Muscle layer of colon (tissue), 2 donors: ENCODE data around the gene TMEM132C.

ENCODE experiments used
- H3K27ac ChIP-seq: one replicate; pipeline ENCODE4 v1.7.0; 2013; ENCODE audit warnings: low read depth, mild to moderate bottlenecking, low read length, moderate library complexity
- H3K27me3 ChIP-seq, 2 donors: one replicate each; pipeline ENCODE4 v1.7.0; 2013; ENCODE audit warnings: low read length in 2 of 2, mild to moderate bottlenecking in 2 of 2; ENCODE audit not compliant: insufficient read depth in 2 of 2, control insufficient read depth in 1 of 2
- H3K36me3 ChIP-seq: one replicate; pipeline ENCODE4 v1.7.0; 2013; ENCODE audit warnings: mild to moderate bottlenecking, low read length; ENCODE audit not compliant: insufficient read depth
- H3K4me1 ChIP-seq: one replicate; pipeline ENCODE4 v1.7.0; 2013; ENCODE audit warnings: mild to moderate bottlenecking, low read length; ENCODE audit not compliant: insufficient read depth
- H3K4me3 ChIP-seq, 2 donors: one replicate each; pipeline ENCODE4 v1.7.0; 2013; ENCODE audit warnings: low read length in 2 of 2, low read depth in 1 of 2, mild to moderate bottlenecking in 1 of 2, moderate library complexity in 1 of 2
- H3K9ac ChIP-seq: one replicate; pipeline ENCODE4 v1.7.0; 2013; ENCODE audit warnings: low read length
- H3K9me3 ChIP-seq: one replicate; pipeline ENCODE4 v1.7.0; 2013; ENCODE audit warnings: mild to moderate bottlenecking, low read length
- donor health status: abdominal sarcoma.
- donor health status: Adenocarcinoma of cecum.

The TMEM132C gene

DNA sequence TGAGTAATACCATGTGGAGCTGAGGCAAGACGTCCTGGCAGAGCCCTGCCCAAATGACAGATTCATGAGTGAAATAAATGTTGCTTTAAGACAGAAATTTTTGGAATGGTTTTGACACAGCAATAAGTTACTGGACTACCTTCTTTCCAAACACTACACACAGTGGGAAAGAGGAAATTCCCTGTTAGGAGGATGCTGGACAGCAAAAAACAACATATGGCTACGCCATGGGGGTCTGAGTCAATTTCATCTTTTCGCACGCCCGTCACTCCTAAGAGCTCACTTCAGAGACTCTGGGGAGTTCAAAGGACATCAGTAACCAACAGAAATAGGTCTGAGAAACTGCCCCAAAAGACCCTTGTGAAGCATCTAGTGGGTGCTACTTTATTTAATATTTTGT is 55.4 kb downstream of the TMEM132C start:
- Histone ChIP-seq H3K27me3 (no peaks in the 10 kb centered on the region), H3K27ac (no peak overlapping the region), H3K9ac (no peak overlapping the region), H3K4me3 (no peak overlapping the region), H3K36me3 (no peaks in the 10 kb centered on the region), H3K4me1 (no peaks in the 10 kb centered on the region), H3K9me3 (no peaks in the 10 kb centered on the region)

DNA sequence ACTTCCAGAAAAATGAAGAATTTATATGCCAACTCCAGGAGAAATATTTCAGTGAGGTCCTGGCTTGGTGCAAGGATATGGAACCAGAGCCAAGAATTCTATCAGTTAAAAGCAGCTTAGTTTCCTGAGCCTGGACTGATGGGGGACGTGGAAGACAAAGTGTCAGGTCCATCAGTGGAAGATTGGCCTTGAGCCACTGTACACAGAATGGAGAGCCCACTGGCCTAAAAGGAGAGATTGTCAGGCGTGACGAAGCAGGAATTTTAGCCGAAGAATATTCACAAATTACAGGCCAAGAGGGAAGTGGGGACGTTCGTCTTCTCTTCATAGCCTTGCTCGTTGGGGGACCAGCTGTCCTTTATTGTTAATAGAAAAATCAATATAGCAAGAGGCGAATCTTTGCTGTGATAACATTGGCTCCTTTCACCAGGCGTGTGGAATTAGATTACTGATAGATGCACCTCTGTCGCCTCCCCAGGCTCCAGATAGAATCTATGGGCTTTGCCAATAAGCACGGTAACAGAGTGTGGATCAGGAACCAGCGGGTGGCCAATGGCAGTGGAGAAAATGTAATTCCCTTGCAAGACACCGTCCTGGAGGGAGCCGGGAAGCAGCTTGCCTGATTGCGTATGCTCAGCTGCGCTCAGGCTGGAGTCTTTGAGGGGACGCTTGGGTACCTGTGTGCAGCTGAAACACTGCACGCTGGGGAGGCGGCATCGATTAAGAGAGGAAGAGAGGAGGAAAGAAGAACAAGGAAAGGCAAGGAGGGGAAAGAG is 56.4 kb downstream of the TMEM132C start:
- no peak overlapping the region for H3K4me3 ChIP-seq
- H3K9ac ChIP-seq = no peak overlapping the region
- H3K4me1 ChIP-seq = no peaks in the 10 kb centered on the region
- H3K9me3 ChIP-seq = no peaks in the 10 kb centered on the region
- no peaks in the 10 kb centered on the region for H3K36me3 ChIP-seq
- H3K27ac ChIP-seq = no peak overlapping the region
- H3K27me3 ChIP-seq = no peaks in the 10 kb centered on the region

DNA sequence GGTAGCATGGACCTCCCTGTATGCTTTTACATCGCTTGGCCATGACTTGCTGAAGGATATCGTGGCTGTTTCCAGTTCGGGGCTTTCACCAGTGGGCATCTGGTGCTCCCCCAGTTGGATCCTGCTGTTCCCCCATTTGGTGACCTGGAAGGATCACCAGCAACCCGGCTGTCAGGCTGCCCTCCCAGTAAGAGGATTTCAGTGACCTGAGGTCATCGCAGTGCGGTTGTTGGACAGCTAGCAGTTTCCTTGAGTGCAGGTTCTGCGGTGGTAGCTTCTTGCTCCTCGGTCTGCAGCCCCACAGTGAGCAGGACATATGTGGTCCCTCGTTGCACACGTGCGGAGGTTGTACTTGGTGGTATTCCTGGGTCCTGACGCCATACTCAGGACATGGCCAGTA is 58.7 kb downstream of the TMEM132C start:
- Histone ChIP-seq H3K36me3 (no peaks in the 10 kb centered on the region), H3K27me3 (no peaks in the 10 kb centered on the region), H3K9me3 (no peaks in the 10 kb centered on the region), H3K27ac (no peak overlapping the region), H3K4me3 (no peak overlapping the region), H3K4me1 (no peaks in the 10 kb centered on the region), H3K9ac (no peak overlapping the region)

DNA sequence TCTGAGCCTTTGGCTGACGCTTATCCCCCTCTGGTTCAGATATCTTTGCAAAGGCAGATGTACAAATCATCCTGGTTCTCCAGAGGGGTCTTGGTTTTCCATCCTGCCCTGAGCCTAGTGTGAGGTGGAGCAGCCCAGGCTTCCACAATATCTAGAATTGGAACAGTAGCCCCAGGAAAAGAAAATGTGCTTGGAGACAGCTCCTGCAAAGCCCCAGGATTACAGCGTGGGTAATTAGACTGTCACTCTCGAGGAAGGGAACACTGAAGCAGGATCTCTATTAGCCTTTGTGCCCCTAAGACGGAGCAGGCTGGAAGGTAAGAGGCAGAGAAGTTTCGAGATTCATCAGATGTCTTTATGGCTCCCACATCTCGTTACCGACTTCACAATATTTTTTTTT is 59.4 kb downstream of the TMEM132C start:
- Histone ChIP-seq H3K9ac (no peak overlapping the region), H3K36me3 (no peaks in the 10 kb centered on the region), H3K27ac (no peak overlapping the region), H3K27me3 (no peaks in the 10 kb centered on the region), H3K4me1 (no peaks in the 10 kb centered on the region), H3K9me3 (no peaks in the 10 kb centered on the region), H3K4me3 (no peak overlapping the region)

DNA sequence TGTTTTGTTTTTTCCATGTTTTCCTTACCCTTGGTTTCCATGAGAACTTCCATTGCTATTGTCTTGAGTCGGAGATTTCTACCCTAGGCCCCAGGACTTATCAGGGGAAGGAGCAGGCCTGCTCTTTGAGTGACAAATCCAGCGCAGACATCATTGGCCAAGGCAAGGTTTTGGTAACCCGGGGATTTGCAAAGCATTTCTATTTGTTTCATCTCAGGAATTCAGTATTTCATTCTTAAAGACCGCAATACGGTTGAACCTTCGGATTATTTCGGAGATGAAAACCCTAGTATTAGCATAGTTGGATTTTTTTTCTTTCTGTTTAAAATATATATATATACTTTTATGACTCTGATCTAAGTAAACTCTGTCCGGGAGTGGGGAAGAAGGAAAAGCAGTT is 62.0 kb downstream of the TMEM132C start:
- Histone ChIP-seq H3K27me3 (no peaks in the 10 kb centered on the region), H3K4me3 (no peak overlapping the region), H3K36me3 (no peaks in the 10 kb centered on the region), H3K27ac (no peak overlapping the region), H3K4me1 (no peaks in the 10 kb centered on the region), H3K9me3 (no peaks in the 10 kb centered on the region), H3K9ac (no peak overlapping the region)

DNA sequence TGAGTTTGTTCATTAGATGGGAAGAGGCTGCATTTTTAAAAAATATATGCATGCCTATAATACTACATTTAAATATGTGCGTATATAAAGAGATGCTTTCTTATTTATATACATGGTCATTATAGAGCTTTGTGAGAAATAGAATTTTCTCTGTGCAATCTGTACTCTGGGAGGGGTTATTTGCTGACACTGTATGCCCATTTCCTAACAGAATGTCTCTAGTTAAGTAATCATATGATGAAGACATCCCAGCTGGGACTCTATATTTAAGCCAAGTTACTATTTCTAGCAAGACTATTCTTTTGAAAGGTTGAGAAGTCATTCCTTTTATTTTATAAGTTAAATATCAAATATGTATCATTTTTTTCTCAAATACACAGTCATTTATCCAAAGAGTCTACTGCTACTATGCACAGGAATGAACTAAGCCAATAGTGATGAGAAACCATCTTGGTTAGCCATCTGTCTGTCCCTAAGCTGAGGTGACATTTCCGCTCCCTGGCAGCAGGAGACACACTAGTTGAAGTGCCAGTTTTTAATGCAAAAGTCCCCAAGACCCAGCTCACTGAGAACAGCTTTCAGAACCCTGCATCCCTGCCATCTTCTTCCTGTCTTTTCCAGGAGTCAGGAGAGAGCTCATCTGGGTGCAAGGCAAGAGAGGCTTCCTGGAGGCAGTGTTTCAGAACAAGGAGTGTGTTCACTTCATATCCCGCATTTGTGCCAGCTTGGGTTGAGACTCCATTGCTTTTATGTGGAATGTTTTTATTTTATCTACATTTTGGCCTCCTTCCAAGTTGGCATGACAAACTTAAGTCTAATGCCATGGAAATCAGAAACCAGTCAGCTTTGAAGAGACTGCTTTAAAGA is 69.5 kb downstream of the TMEM132C start:
- Histone ChIP-seq H3K27ac (no peak overlapping the region), H3K9ac (no peak overlapping the region), H3K27me3 (no peaks in the 10 kb centered on the region), H3K36me3 (no peaks in the 10 kb centered on the region), H3K9me3 (no peaks in the 10 kb centered on the region), H3K4me1 (peaks cover 4% of the 10 kb centered on the region), H3K4me3 (no peak overlapping the region)

DNA sequence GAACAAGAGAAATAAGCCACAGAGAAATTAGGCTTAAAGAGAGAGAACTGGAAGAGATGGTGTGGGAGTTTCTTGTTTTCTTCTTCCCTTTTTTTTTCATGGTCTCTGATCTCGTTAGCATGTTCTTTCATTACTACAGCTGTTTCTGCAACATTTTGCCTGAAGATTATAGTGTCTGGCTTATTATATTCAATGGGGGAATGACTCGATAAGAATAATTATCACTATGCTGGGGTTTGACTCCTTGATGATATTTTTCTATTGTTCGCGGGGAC is 70.0 kb downstream of the TMEM132C start:
- no peak overlapping the region for H3K4me3 ChIP-seq
- H3K9ac ChIP-seq = no peak overlapping the region
- H3K4me1 ChIP-seq = peaks cover 4% of the 10 kb centered on the region
- no peaks in the 10 kb centered on the region for H3K27me3 ChIP-seq
- H3K27ac ChIP-seq = no peak overlapping the region
- no peaks in the 10 kb centered on the region for H3K36me3 ChIP-seq
- no peaks in the 10 kb centered on the region for H3K9me3 ChIP-seq

DNA sequence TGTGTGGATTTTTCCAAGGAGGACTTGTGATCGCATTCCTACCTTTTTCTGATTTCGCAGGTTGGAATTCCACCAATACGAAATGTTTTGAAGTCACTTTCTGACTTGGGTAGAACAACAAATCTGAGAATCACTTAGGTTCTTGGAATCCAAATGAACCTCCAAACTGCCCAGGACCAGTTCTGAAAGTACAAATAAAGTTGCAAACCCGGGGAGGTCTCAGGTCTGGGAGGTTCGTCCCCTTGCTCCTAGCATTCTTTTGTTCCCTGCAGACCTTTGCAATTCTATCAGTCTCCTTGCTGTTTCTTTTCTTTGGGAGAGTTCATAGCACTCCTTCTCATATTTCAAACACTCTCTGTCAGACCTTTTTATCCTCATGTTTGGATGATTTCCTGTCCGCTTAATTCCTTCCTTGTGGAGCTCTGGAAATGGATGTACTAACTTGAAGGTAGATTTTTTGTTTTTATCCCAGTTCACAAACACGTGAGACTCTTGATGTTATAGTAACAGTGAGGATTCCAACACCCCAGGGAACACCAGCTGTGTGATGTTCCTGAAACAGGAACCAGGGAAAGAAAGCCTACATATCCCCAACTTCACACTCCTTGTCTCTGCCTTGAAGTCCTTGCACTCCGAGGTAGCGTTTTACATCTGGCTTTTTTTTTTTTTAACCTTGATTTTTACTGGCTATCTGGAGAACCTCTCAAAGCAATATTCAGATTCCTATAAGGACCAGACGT is 70.6 kb downstream of the TMEM132C start:
- no peaks in the 10 kb centered on the region for H3K9me3 ChIP-seq
- H3K27ac ChIP-seq = no peak overlapping the region
- H3K27me3 ChIP-seq = no peaks in the 10 kb centered on the region
- no peaks in the 10 kb centered on the region for H3K36me3 ChIP-seq
- no peak overlapping the region for H3K9ac ChIP-seq
- H3K4me1 ChIP-seq = peaks cover 4% of the 10 kb centered on the region
- H3K4me3 ChIP-seq = no peak overlapping the region

DNA sequence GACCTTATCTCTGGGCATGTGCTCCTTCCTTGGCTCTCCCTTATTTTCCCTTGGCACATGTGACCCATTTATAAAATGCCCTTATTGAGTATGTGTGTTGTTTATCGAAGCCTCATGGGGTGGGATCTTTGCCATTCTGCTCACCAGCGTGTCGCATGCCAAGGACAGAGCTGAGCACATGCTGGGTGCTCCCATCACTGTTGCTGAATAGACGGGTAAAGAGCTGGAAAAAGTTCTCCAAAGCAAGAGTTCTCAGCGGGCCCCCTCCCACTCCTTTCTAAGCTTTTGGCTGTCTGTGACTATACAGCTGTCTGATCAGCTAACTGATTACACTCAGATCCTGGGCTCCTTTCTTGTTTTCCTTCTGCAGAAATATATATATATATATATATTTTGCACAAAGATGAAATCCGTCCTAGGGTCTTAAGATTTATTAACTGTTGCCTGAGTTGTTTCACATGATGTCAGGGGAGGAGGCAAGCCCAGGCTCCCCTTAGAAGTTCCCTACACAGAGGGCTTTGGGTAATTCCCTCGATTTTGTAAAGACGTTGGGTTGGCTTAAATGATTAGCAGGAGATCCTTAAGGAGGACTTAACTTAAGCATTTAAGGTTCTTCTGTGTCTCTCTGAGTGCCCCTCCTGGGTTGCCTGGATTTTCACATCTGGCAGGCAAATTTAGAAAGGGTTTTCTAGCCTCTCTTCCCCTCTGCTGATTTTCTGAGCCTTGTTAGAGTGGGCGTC is 71.6 kb downstream of the TMEM132C start:
- H3K9ac ChIP-seq = no peak overlapping the region
- no peaks in the 10 kb centered on the region for H3K36me3 ChIP-seq
- no peak overlapping the region for H3K27ac ChIP-seq
- peaks cover 4% of the 10 kb centered on the region for H3K4me1 ChIP-seq
- no peaks in the 10 kb centered on the region for H3K27me3 ChIP-seq
- H3K9me3 ChIP-seq = no peaks in the 10 kb centered on the region
- no peak overlapping the region for H3K4me3 ChIP-seq

DNA sequence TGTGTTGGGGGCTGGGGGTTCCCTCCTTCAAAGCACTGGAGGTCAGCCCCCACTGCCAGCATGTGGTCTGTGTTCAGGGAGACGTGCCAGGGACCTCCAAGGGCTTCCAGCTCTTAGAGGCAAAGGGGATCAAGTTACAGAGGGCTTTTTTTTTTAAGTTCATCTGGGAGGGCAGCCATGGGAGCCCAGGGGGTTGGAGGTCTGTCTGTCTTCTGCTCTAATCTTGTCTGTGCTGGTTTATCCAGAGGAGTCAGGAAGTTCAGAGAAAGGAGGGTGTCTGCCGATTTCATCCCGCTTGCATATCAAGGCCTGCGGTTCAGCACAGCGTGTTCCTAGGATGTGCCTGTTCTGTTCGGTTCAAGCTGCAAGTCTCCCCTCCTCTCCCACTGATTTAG is 72.2 kb downstream of the TMEM132C start:
- no peaks in the 10 kb centered on the region for H3K27me3 ChIP-seq
- no peak overlapping the region for H3K27ac ChIP-seq
- no peaks in the 10 kb centered on the region for H3K9me3 ChIP-seq
- no peak overlapping the region for H3K9ac ChIP-seq
- H3K36me3 ChIP-seq = no peaks in the 10 kb centered on the region
- no peak overlapping the region for H3K4me3 ChIP-seq
- H3K4me1 ChIP-seq = peaks cover 4% of the 10 kb centered on the region

DNA sequence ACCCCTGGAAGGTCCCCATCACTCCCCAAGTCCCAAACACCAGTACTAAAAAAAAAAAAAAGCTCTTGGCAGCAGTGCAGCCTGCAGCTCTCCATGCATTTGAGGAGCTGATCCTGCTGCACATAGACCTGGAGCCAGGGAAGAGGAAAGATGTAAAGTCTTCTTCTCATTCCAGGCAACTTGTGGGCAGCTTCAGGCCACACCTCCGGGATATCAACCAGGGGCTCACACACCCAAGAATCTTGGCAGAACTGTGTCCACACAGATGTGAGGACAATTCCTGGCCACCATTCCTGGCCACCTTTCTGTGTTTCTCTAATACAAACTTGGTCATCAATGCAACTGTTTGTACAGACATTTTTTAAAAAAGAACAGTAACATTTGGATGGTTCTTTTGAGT is 72.7 kb downstream of the TMEM132C start:
- Histone ChIP-seq H3K4me3 (no peak overlapping the region), H3K27ac (no peak overlapping the region), H3K36me3 (no peaks in the 10 kb centered on the region), H3K9ac (no peak overlapping the region), H3K9me3 (no peaks in the 10 kb centered on the region), H3K27me3 (no peaks in the 10 kb centered on the region), H3K4me1 (peaks cover 4% of the 10 kb centered on the region)
